ENCODE measurements around the gene AP1S2. TPM values are rescaled to one million over a fixed set of nuclear protein-coding genes. Genes with fewer than 3 reads are reported as not detected.

The AP1S2 gene
- total and polyA plus RNA-seq, 10 of the 15 experiments (the other 5 are each of a cell fraction or from before 2014, with no cell fraction given): 25.6 to 105 (median 50.7) TPM

- FAIRE-seq (no peak), DNase-seq (ENCODE audit: low read depth, low spot score) (no peak), ATAC-seq (no peak)
- TF ChIP-seq ZNF217 (IDR thresholded peaks at IDR 0.05): no peak
- no peak for TF ChIP-seq KAT2A (conservative IDR thresholded peaks at IDR 0.05; ENCODE audit: control insufficient read depth, low read depth, low read length)
- no peak for TF ChIP-seq E4F1 (IDR thresholded peaks at IDR 0.05; ENCODE audit: borderline replicate concordance, partially characterized antibody)
- TF ChIP-seq ETV6 (conservative IDR thresholded peaks at IDR 0.05 in 1 of 2, IDR thresholded peaks at IDR 0.05 in 1 of 2; ENCODE audit: borderline replicate concordance in 1 of 2, low read depth in 1 of 2): no peak
- no peak for TF ChIP-seq CHD1 (IDR thresholded peaks at IDR 0.05; ENCODE audit: low read depth, low read length)
- no peak for TF ChIP-seq MAX (IDR thresholded peaks at IDR 0.05; ENCODE audit: low read depth, low read length)
- TF ChIP-seq, protein P1, sequence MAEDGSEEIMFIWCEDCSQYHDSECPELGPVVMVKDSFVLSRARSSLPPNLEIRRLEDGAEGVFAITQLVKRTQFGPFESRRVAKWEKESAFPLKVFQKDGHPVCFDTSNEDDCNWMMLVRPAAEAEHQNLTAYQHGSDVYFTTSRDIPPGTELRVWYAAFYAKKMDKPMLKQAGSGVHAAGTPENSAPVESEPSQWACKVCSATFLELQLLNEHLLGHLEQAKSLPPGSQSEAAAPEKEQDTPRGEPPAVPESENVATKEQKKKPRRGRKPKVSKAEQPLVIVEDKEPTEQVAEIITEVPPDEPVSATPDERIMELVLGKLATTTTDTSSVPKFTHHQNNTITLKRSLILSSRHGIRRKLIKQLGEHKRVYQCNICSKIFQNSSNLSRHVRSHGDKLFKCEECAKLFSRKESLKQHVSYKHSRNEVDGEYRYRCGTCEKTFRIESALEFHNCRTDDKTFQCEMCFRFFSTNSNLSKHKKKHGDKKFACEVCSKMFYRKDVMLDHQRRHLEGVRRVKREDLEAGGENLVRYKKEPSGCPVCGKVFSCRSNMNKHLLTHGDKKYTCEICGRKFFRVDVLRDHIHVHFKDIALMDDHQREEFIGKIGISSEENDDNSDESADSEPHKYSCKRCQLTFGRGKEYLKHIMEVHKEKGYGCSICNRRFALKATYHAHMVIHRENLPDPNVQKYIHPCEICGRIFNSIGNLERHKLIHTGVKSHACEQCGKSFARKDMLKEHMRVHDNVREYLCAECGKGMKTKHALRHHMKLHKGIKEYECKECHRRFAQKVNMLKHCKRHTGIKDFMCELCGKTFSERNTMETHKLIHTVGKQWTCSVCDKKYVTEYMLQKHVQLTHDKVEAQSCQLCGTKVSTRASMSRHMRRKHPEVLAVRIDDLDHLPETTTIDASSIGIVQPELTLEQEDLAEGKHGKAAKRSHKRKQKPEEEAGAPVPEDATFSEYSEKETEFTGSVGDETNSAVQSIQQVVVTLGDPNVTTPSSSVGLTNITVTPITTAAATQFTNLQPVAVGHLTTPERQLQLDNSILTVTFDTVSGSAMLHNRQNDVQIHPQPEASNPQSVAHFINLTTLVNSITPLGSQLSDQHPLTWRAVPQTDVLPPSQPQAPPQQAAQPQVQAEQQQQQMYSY (CRISPR knock-in tag; IDR thresholded peaks at IDR 0.05): no peak
- no peak for TF ChIP-seq POLR2AphosphoS2 (IDR thresholded peaks at IDR 0.05; ENCODE audit: low read depth, low read length)
- TF ChIP-seq, protein P2, sequence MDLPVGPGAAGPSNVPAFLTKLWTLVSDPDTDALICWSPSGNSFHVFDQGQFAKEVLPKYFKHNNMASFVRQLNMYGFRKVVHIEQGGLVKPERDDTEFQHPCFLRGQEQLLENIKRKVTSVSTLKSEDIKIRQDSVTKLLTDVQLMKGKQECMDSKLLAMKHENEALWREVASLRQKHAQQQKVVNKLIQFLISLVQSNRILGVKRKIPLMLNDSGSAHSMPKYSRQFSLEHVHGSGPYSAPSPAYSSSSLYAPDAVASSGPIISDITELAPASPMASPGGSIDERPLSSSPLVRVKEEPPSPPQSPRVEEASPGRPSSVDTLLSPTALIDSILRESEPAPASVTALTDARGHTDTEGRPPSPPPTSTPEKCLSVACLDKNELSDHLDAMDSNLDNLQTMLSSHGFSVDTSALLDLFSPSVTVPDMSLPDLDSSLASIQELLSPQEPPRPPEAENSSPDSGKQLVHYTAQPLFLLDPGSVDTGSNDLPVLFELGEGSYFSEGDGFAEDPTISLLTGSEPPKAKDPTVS (IDR thresholded peaks at IDR 0.05; ENCODE audit: low read depth, low read length): no peak
- SMC1A ChIA-PET (ENCODE audit: uncharacterized antibody, unreplicated experiment): interaction anchor here (0.7 kb wide), 1 partner anchor 11 kb away, joined by 3 read pairs; no protein-coding TSS in a partner anchor
- Histone ChIP-seq H3K4me2 (ENCODE audit: control insufficient read depth, insufficient read depth) (no peak overlapping the region), H3K9me3 (replicated peaks; ENCODE audit: control insufficient read depth, insufficient read depth, low read length) (no peaks in the 10 kb centered on the region), H2AFZ (ENCODE audit: control insufficient read depth, low read depth, low read length) (no peak overlapping the region), H3K79me2 (ENCODE audit: control insufficient read depth, insufficient read depth, low read length) (no peaks in the 10 kb centered on the region), H3K4me3 (no peak overlapping the region), H3K27ac (ENCODE audit: control insufficient read depth, insufficient read depth) (no peak overlapping the region), H3K9ac (ENCODE audit: control insufficient read depth, insufficient read depth, low read length) (no peak overlapping the region), H3K4me1 (ENCODE audit: control insufficient read depth, insufficient read depth, low read length) (no peaks in the 10 kb centered on the region), H3K27me3 (replicated peaks in 1 of 2; ENCODE audit: control insufficient read depth in 2 of 2, insufficient read depth in 2 of 2, low read length in 1 of 2) (no peaks in the 10 kb centered on the region), H3K36me3 (ENCODE audit: control insufficient read depth in 2 of 2, insufficient read depth in 2 of 2, low read length in 1 of 2) (peaks cover 4 to 30% of the 10 kb centered on the region in 2 experiments), H4K20me1 (ENCODE audit: control insufficient read depth, insufficient read depth) (no peaks in the 10 kb centered on the region)
- intact Hi-C loops (cut with micrococcal nuclease; ENCODE audit: unreplicated experiment) (loop anchor here (5.0 kb wide), 1 partner anchor 61 kb away; no protein-coding TSS in a partner anchor), in situ Hi-C loops (cut with MboI) (no loop called here)
- BruUV-seq (replicated peaks): TSS peak; percentile 63
- RAD21 ChIA-PET (ENCODE audit: unreplicated experiment): no interaction called here
- 99% methylated on average over 20 of the region's 23 CpGs for WGBS (ENCODE audit: insufficient coverage, insufficient replicate concordance, low lambda C conversion rate, missing lambda C conversion rate)
- CTCF ChIA-PET: no interaction called here
- POLR2A ChIA-PET: no interaction called here
Observed at GRCh38 chrX:15822922-15823321, 31.7 kb downstream of the AP1S2 start.

Measured in GM12878 (cell line).